GM12874 (cell line): ENCODE results near the gene USP17L21.
"Not testable (repeated sequence)": the region's sequence is repeated elsewhere in the genome, so short reads cannot be mapped to it uniquely, and the experiment has no call there.

ENCODE experiments used
- TF ChIP-seq, protein P1 (sequence below): IDR thresholded peaks from 2 replicates; pipeline ENCODE4 v1.5.1; 2011; ENCODE audit warnings: low read depth, mild to moderate bottlenecking, control low read depth, low read length, moderate library complexity; ENCODE audit not compliant: insufficient read depth

Gene USP17L21, protein sequence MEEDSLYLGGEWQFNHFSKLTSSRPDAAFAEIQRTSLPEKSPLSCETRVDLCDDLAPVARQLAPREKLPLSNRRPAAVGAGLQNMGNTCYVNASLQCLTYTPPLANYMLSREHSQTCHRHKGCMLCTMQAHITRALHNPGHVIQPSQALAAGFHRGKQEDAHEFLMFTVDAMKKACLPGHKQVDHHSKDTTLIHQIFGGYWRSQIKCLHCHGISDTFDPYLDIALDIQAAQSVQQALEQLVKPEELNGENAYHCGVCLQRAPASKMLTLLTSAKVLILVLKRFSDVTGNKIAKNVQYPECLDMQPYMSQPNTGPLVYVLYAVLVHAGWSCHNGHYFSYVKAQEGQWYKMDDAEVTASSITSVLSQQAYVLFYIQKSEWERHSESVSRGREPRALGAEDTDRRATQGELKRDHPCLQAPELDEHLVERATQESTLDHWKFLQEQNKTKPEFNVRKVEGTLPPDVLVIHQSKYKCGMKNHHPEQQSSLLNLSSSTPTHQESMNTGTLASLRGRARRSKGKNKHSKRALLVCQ

DNA sequence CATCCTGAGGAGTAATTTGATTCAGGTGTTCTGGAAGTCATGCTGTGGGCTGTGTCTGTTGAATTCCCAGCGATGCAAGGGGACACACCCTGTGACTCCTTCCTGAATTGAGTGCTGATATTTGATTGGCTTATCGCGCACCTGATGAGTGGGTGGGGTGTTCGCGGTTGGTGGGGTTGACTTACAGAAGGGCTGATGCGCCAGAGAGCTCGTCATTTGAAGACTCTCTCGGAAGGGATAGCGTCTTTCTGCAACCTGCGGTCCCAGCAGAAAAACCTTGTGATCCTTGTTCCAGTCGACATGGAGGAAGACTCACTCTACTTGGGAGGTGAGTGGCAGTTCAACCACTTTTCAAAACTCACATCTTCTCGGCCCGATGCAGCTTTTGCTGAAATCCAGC, at the start of gene USP17L21:
TSS of gene USP17L21 (plus strand) at position 301 of the 400 bp plus-strand sequence. CDS start at position 301, 0 bp downstream.
- TF ChIP-seq, protein P1, sequence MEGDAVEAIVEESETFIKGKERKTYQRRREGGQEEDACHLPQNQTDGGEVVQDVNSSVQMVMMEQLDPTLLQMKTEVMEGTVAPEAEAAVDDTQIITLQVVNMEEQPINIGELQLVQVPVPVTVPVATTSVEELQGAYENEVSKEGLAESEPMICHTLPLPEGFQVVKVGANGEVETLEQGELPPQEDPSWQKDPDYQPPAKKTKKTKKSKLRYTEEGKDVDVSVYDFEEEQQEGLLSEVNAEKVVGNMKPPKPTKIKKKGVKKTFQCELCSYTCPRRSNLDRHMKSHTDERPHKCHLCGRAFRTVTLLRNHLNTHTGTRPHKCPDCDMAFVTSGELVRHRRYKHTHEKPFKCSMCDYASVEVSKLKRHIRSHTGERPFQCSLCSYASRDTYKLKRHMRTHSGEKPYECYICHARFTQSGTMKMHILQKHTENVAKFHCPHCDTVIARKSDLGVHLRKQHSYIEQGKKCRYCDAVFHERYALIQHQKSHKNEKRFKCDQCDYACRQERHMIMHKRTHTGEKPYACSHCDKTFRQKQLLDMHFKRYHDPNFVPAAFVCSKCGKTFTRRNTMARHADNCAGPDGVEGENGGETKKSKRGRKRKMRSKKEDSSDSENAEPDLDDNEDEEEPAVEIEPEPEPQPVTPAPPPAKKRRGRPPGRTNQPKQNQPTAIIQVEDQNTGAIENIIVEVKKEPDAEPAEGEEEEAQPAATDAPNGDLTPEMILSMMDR, result not testable (repeated sequence)

DNA sequence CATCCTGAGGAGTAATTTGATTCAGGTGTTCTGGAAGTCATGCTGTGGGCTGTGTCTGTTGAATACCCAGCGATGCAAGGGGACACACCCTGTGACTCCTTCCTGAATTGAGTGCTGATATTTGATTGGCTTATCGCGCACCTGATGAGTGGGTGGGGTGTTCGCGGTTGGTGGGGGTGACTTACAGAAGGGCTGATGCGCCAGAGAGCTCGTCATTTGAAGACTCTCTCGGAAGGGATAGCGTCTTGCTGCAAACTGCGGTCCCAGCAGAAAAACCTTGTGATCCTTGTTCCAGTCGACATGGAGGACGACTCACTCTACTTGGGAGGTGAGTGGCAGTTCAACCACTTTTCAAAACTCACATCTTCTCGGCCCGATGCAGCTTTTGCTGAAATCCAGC, 47.6 kb upstream of the USP17L21 start, which contains the start of gene USP17L11:
TSS of gene USP17L11 (plus strand) at position 301 of the 400 bp plus-strand sequence. CDS start at position 301, 0 bp downstream.
- TF ChIP-seq, protein P1, result not testable (repeated sequence)

DNA sequence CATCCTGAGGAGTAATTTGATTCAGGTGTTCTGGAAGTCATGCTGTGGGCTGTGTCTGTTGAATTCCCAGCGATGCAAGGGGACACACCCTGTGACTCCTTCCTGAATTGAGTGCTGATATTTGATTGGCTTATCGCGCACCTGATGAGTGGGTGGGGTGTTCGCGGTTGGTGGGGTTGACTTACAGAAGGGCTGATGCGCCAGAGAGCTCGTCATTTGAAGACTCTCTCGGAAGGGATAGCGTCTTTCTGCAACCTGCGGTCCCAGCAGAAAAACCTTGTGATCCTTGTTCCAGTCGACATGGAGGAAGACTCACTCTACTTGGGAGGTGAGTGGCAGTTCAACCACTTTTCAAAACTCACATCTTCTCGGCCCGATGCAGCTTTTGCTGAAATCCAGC, 42.8 kb upstream of the USP17L21 start, which contains the start of gene USP17L12:
TSS of gene USP17L12 (plus strand) at position 301 of the 400 bp plus-strand sequence. CDS start at position 301, 0 bp downstream.
- TF ChIP-seq, protein P1, result not testable (repeated sequence)

DNA sequence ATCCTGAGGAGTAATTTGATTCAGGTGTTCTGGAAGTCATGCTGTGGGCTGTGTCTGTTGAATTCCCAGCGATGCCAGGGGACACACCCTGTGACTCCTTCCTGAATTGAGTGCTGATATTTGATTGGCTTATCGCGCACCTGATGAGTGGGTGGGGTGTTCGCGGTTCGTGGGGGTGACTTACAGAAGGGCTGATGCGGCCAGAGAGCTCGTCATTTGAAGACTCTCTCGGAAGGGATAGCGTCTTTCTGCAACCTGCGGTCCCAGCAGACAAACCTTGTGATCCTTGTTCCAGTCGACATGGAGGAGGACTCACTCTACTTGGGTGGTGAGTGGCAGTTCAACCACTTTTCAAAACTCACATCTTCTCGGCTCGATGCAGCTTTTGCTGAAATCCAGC, 38.1 kb upstream of the USP17L21 start, which contains the start of gene USP17L13:
TSS of gene USP17L13 (plus strand) at position 301 of the 400 bp plus-strand sequence. CDS start at position 301, 0 bp downstream.
- TF ChIP-seq, protein P1, result not testable (repeated sequence)

DNA sequence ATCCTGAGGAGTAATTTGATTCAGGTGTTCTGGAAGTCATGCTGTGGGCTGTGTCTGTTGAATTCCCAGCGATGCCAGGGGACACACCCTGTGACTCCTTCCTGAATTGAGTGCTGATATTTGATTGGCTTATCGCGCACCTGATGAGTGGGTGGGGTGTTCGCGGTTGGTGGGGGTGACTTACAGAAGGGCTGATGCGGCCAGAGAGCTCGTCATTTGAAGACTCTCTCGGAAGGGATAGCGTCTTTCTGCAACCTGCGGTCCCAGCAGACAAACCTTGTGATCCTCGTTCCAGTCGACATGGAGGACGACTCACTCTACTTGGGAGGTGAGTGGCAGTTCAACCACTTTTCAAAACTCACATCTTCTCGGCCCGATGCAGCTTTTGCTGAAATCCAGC, 28.6 kb upstream of the USP17L21 start, which contains the start of gene USP17L15:
TSS of gene USP17L15 (plus strand) at position 301 of the 400 bp plus-strand sequence. CDS start at position 301, 0 bp downstream.
- TF ChIP-seq, protein P1, result not testable (repeated sequence)

DNA sequence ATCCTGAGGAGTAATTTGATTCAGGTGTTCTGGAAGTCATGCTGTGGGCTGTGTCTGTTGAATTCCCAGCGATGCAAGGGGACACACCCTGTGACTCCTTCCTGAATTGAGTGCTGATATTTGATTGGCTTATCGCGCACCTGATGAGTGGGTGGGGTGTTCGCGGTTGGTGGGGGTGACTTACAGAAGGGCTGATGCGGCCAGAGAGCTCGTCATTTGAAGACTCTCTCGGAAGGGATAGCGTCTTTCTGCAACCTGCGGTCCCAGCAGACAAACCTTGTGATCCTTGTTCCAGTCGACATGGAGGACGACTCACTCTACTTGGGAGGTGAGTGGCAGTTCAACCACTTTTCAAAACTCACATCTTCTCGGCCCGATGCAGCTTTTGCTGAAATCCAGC, 19.1 kb upstream of the USP17L21 start, which contains the start of gene USP17L17:
TSS of gene USP17L17 (plus strand) at position 301 of the 400 bp plus-strand sequence. CDS start at position 301, 0 bp downstream.
- TF ChIP-seq, protein P1, result not testable (repeated sequence)
